NB4 (cell line): ENCODE results near the gene SCGB3A1.

ENCODE experiments used
- DNase-seq: peaks from one replicate; pipeline ENCODE4 v3.0.0; 2010; ENCODE audit warnings: low read depth
- H3K4me3 ChIP-seq: one replicate; pipeline ENCODE4 v1.5.1; 2011; ENCODE audit warnings: mild to moderate bottlenecking, low read depth, low read length, moderate library complexity
- CTCF ChIP-seq: IDR thresholded peaks from one replicate; pipeline ENCODE4 v1.5.1; 2012; ENCODE audit warnings: low read depth, low read length
- MAX ChIP-seq: IDR thresholded peaks from 2 replicates; pipeline ENCODE4 v1.6.1; 2011; ENCODE audit warnings: low read depth, low read length
- MYC ChIP-seq: IDR thresholded peaks from 2 replicates; pipeline ENCODE4 v1.6.1; 2011; ENCODE audit warnings: low read depth, low read length
- POLR2A ChIP-seq: IDR thresholded peaks from 2 replicates; pipeline ENCODE4 v1.6.1; 2011; ENCODE audit warnings: mild to moderate bottlenecking; ENCODE audit not compliant: insufficient read length; ENCODE audit errors: extremely low read depth

SCGB3A1 gene

GRCh38 chr5:180548563-180548962 lies 42.7 kb downstream of the SCGB3A1 start:
- no peak for TF ChIP-seq POLR2A
- no peak for DNase-seq
- H3K4me3 ChIP-seq: no peak overlapping the region

GRCh38 chr5:180545248-180545647 lies 46.1 kb downstream of the SCGB3A1 start:
- DNase-seq: no peak
- H3K4me3 ChIP-seq: no peak overlapping the region
- TF ChIP-seq MYC (no peak), MAX (no peak)

GRCh38 chr5:180541710-180542109 lies 49.6 kb downstream of the SCGB3A1 start:
- peak; percentile 25 for DNase-seq
- TF ChIP-seq CTCF (peak; percentile 9), MAX (no peak), POLR2A (no peak)

More at GRCh38 chr5:180541710-180542109, 49.6 kb downstream of the SCGB3A1 start:
- no peak overlapping the region for H3K4me3 ChIP-seq
